NCI-H128 (cell line): ENCODE results near the gene ACSM2B.
"Not testable (repeated sequence)": the region's sequence is repeated elsewhere in the genome, so short reads cannot be mapped to it uniquely, and the experiment has no call there.

ENCODE experiments used
- DNase-seq: peaks from one replicate; lab custom pipeline; 2025; ENCODE audit not compliant: unreplicated experiment; lab: John Stamatoyannopoulos, UW

Gene ACSM2B

DNA sequence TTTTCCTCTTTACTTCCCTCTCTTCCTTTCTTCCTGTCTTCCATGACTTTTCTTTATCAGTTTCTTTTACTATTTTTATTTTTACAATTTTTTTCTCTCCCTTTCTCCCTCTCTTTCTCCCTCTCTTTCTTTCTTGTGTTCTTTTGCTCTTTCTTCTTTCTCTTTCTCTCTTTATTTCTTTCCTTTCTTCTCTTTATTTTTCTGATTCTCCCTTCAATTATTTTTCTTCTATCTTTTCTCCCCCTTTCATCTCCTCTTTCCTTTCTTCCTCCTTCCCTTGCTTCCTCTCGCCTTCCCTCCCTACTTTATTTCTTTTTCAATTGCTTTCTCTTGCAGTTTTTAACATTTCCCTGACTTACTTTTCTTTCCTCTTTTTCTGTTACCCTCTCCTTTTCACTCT is 39.5 kb downstream of the ACSM2B start:
- not testable (repeated sequence) for DNase-seq

GRCh38 chr16:20532284-20532792 is 43.8 kb downstream of the ACSM2B start:
- DNase-seq: not testable (repeated sequence)

DNA sequence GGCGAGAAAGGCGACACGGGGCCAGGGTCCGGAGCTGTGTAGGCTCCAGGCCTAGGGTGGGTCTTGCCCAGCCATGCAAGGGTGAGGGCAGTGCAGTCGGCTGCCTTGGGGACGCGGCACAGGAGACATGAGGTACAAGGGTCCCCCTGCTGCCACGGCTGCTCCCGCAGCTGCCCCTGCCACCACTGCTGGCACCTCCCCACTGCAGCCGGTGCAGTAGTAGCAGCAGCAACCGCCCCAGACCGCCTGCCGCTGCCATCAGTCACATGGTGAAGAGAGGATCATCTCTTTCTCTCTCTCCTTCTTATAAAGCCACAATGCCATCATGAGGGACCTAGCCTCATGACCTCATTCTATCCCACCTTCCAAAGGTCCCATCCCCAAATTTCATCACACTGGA is 44.4 kb downstream of the ACSM2B start:
- not testable (repeated sequence) for DNase-seq

DNA sequence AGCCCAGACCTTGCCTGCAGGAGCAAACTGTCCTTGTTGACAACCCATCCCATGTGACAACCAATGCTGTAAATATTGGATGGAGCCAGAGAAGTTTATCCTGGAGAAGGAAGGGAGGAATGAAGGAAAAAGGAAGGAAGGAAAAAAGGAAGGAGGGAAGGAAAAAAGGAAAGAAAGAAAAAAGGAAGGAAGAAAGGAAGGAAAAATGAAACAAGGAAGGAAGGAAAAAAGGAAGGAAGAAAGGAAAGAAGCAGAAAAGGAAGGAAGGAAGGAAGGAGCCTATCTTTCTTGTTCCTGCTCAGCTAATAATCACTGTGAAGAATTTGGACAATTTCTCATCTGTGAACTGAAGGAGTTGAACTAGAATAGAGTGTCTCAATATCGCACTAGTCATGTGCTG is 56.1 kb downstream of the ACSM2B start:
- no peak for DNase-seq

- DNase-seq: no peak
Measured at GRCh38 chr16:20519231-20519630, 56.9 kb downstream of the ACSM2B start.

DNA sequence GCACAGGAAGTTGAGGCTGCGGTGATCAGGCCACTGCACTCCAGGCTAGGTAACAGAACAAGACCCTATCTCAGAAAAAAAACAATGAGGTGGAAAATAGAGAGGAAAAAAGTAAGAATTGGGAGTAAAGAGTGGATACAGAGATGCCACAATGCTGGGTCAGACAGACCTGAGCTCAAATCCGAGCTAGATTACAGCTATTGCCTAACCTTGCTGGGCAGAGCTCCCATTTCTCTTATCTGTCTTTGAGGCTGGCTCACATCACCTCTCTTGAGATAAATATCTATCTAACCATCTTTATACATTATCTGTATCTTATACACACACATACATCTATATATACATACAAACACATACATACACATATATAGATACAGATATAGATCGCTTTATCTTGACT is 59.0 kb downstream of the ACSM2B start:
- no peak for DNase-seq

DNA sequence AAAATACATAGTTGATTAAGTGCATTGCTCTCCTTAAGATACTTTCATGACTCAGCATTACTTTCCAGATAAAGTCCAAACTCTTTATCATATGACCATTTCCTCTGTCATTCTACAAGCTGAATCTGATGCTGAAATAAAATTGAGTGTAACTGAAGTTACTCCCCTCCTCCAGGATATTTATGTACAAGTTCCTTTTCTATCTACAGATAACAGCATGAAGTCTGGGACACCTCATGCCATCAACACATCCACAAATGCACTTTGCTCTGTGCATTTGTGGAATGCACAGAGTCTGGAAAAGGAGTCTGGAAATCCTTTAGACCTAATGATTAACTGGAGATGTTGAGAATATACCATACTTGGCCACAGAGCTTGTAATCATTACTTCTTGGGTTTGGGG is 60.5 kb downstream of the ACSM2B start:
- DNase-seq: no peak

GRCh38 chr16:20510323-20510722 is 65.8 kb downstream of the ACSM2B start:
- DNase-seq: no peak

- DNase-seq: no peak
Measured at GRCh38 chr16:20507280-20507679, 68.9 kb downstream of the ACSM2B start.

DNA sequence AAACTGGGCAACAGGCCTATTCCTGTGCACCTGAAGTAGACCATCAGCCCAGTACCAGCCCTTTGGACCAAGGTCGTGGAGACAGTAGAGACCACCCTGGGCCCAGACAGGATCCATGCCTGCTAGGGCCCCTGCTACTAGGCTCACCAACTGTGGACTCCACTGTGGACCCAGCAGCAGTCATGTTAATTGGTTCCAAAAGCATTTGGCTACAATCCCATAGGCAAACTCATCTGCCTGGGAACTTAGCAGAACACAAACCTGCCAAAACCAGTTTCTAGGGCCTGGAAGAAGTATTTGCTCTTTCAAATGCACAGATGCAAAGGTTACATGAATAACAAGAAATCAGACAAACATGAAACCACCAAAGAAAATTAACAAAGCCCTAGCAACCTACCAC is 71.7 kb downstream of the ACSM2B start:
- no peak for DNase-seq

GRCh38 chr16:20491448-20491847 is 84.7 kb downstream of the ACSM2B start:
- DNase-seq: not testable (repeated sequence)

DNA sequence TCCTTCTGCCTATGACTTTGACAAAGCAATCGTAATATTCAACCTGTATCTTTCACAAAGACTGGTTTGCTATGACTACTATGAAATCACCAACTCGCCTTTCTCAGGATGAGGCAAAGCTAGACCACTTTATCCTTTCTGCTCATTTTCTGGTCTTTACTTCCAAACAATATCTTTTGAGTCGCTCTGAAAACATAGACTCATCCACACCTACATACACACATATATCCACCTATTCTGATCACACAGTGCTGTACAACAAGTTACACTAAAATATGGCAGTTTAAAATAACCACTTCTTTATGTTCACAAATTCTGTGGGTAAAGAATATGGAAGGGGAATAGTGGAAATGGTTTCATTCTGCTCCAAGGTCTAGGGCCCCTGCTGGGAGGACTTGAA is 85.2 kb downstream of the ACSM2B start:
- not testable (repeated sequence) for DNase-seq
